Naive thymus-derived CD4-positive, alpha-beta T cell (primary cell): ENCODE data around the gene SPNS2. TPM values are rescaled to one million over a fixed set of nuclear protein-coding genes. Genes with fewer than 3 reads are reported as not detected.

Source experiments
- ATAC-seq: fragments of 150-1000 bp; cut with Tn5 transposase; 2 replicates; pipeline ENCODE4 v1.10.0; 2021; ENCODE audit warnings: mild to moderate bottlenecking, moderate library complexity
- CTCF ChIA-PET: fragments of 350-600 bp; sonication (Branson Sonifier 250); formaldehyde crosslinking; loops from one replicate; lab custom pipeline; 2021; ENCODE audit warnings: antibody characterized with exemption; lab: Charles Lee
- POLR2A ChIA-PET: fragments of 350-600 bp; sonication (Branson Sonifier 250); formaldehyde crosslinking; loops from one replicate; lab custom pipeline; 2021; ENCODE audit warnings: antibody characterized with exemption, inconsistent platforms; lab: Charles Lee
- DNase-seq, 9 donors: peaks; one replicate each; pipeline versions ENCODE4 v3.0.0 to v3.0.0-alpha.2; 2020 to 2022; ENCODE audit warnings: mixed read lengths in 1 of 9
- H3K27ac ChIP-seq: one replicate; pipeline ENCODE4 v1.7.0; 2013; ENCODE audit warnings: mild to moderate bottlenecking, low read depth, low read length, moderate library complexity
- H3K27me3 ChIP-seq, 2 donors: one replicate each; pipeline ENCODE4 v1.7.0; 2013; ENCODE audit warnings: low read length in 2 of 2, mild to moderate bottlenecking in 2 of 2, moderate library complexity in 2 of 2; ENCODE audit not compliant: control insufficient read depth in 2 of 2, insufficient read depth in 2 of 2
- H3K36me3 ChIP-seq, 3 experiments: 1 replicate in 2 of 3; 2 replicates in 1 of 3; pipeline ENCODE4 v1.7.0; 2013; ENCODE audit warnings: low read length in 3 of 3, mild to moderate bottlenecking in 3 of 3, moderate library complexity in 1 of 3; ENCODE audit not compliant: insufficient read depth in 3 of 3, control insufficient read depth in 2 of 3
- H3K4me1 ChIP-seq, 2 donors: one replicate each; pipeline ENCODE4 v1.7.0; 2013; ENCODE audit warnings: low read length in 2 of 2, mild to moderate bottlenecking in 2 of 2, moderate library complexity in 1 of 2; ENCODE audit not compliant: control insufficient read depth in 2 of 2, insufficient read depth in 2 of 2
- H3K4me3 ChIP-seq: 2 replicates; pipeline ENCODE4 v1.7.0; 2013; ENCODE audit warnings: mild to moderate bottlenecking, low read length
- H3K9me3 ChIP-seq, 3 experiments: 1 replicate in 2 of 3; 2 replicates in 1 of 3; pipeline ENCODE4 v1.7.0; 2013; ENCODE audit warnings: low read length in 3 of 3; ENCODE audit not compliant: control insufficient read depth in 2 of 3
- H3K27ac Mint-ChIP-seq, 9 donors: one replicate each; pipeline ENCODE4 v1.8.0; 2020 to 2022; ENCODE audit warnings: mixed read lengths in 9 of 9, mild to moderate bottlenecking in 8 of 9, moderate library complexity in 5 of 9, inconsistent platforms in 2 of 9
- H3K27me3 Mint-ChIP-seq, 5 donors: one replicate each; pipeline ENCODE4 v1.8.0; 2021 to 2022; ENCODE audit warnings: mixed read lengths in 5 of 5, mild to moderate bottlenecking in 1 of 5
- H3K36me3 Mint-ChIP-seq, 5 donors: one replicate each; pipeline ENCODE4 v1.8.0; 2020 to 2022; ENCODE audit warnings: mixed read lengths in 5 of 5, mild to moderate bottlenecking in 3 of 5, inconsistent platforms in 1 of 5
- H3K4me1 Mint-ChIP-seq, 7 donors: one replicate each; pipeline ENCODE4 v1.8.0; 2020 to 2022; ENCODE audit warnings: mixed read lengths in 7 of 7, mild to moderate bottlenecking in 3 of 7, inconsistent platforms in 1 of 7
- H3K4me3 Mint-ChIP-seq, 10 donors: one replicate each; pipeline ENCODE4 v1.8.0; 2020 to 2022; ENCODE audit warnings: mild to moderate bottlenecking in 10 of 10, mixed read lengths in 10 of 10, moderate library complexity in 6 of 10, inconsistent platforms in 2 of 10
- H3K9me3 Mint-ChIP-seq, 11 donors: one replicate each; pipeline ENCODE4 v1.8.0; 2020 to 2022; ENCODE audit warnings: mixed read lengths in 11 of 11, mild to moderate bottlenecking in 4 of 11, inconsistent platforms in 1 of 11, moderate library complexity in 1 of 11
- intact Hi-C, 2 donors: fragments of 100-400 bp; cut with micrococcal nuclease; formaldehyde crosslinking; loops; one replicate each; pipeline ENCODE4 v1.15.1; 2023
- polyA plus RNA-seq, 2 donors: library from polyadenylated mRNA; unstranded; fragments of 300-500 nt; fragmentation: Illumina TruSeq; gene quantifications; one replicate each; pipeline ENCODE4 v1.2.3, GENCODE V29; 2021
- total RNA-seq, 6 experiments: library from RNA in 5 of 6; stranded (reverse) in 5 of 6; gene quantifications; 1 replicate in 5 of 6; 2 replicates in 1 of 6; pipeline ENCODE4 v1.2.3 and lab custom pipeline; 2021 to 2026

Gene SPNS2
- total and polyA plus RNA-seq, 7 experiments from 2014 or later, result 0.19 to 0.56 (median 0.50) TPM; not detected in 3

DNA sequence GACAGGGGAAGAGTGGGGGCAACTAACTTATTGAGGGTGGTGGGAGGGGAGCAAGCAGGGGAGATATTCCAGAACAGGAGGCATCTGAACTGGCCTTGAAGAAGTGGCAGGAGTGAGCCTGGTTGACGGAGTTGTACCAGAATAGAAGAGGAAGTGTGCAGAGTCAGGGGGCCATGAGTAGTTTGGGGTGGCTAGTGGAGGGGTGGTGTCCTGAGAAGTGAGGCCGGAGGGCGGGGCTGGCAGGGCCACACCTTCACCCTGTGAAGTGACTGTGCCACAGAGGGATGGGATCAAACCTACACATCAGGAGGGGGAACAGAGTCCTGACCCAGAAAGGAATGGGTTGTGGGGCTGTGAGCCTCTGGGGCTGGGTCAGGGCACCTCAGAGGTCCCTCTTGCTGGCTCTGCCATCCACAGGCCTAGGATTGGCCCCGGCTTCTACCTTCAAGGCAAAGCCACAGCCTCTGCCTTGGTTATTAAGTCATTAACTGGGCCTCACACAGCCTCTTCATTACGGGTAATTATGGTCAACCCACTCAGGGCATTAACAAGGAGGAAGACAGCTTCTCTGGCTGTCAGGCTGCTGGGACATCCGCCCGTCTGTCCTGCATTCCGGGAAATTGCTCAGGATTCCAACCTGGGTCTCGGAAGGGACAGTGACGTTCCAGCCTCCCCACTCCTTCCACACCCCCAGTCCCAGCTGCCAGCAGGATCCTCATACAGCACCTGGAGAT, 12.7 kb downstream of the SPNS2 start:
- no peak for DNase-seq
- H3K27me3 ChIP-seq, result no peaks in the 10 kb centered on the region
- H3K36me3 ChIP-seq, result no peaks in the 10 kb centered on the region
- peak; percentile 32 for ATAC-seq
- no peaks in the 10 kb centered on the region for H3K9me3 ChIP-seq
- intact Hi-C loops, result no loop called here
- H3K4me3 Mint-ChIP-seq, result no peak overlapping the region
- H3K4me1 ChIP-seq, result peaks cover 6 to 10% of the 10 kb centered on the region in 2 donors
- H3K4me3 ChIP-seq, result no peak overlapping the region
- H3K27ac ChIP-seq, result no peak overlapping the region
- ChIA-PET CTCF (no interaction called here), POLR2A (interaction anchor here (0.9 kb wide), 1 partner anchor 17 kb away, joined by 6 read pairs; no protein-coding TSS in a partner anchor)
- peaks cover 13 to 23% (median 19%) of the 10 kb centered on the region in 7 donors for H3K4me1 Mint-ChIP-seq
- H3K27ac Mint-ChIP-seq, result peak overlapping the region in 2 of 9 donors; percentile 19 to 28
- peaks cover 0 to 5% (median 0%) of the 10 kb centered on the region in 5 donors for H3K27me3 Mint-ChIP-seq
- H3K36me3 Mint-ChIP-seq, result no peaks in the 10 kb centered on the region
- no peaks in the 10 kb centered on the region for H3K9me3 Mint-ChIP-seq

DNA sequence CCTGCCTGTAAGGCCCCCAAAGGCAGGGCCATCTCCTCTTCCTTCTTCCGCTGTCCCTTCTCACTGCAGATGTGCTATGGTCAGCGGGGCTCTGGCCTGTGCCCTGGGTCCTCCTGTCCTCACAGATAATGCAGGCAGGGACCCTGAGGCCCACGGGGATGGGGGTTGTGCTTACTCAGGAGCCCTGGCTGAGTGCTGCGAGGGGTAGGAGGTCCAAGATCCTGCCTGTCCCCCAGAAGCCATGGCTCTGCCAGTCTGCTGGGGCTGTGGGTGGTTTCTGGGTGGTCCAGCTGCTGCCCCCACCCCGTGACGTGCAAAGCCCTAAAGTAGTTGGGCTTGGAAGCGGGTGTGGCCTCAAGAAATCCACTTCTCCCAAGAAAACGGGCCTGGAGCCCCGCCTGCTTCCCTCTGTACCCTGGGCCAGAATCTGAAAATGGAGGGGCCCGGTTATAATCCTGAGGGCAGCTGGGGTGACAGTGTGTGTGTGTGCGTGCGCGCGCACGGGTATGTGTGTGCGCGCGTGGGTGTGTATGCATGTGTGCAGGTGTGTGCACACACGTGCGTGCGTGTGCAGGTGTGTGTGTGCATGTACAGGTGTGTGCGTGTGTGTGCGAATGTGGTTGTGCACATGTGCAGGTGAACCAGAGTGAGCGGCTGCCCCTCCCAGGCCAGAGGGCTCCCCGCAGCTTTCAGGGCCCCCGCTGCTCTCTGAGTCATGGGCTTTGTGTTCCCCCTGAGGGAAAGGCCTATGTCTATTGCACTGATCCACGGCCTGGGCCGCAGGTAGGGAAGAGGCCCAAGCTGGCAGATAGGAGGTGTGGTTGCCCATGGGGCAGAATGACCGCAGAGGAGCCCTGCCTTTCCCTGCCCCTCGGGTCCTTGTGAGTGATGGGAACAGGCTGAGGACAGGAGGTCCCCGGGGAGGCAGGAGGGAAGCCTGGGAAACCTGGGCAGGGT, 13.8 kb downstream of the SPNS2 start:
- no peaks in the 10 kb centered on the region for H3K27me3 ChIP-seq
- POLR2A ChIA-PET, result no interaction called here
- no peak overlapping the region for H3K27ac ChIP-seq
- peaks cover 6 to 10% of the 10 kb centered on the region in 2 donors for H3K4me1 ChIP-seq
- intact Hi-C loops, result no loop called here
- Mint-ChIP-seq H3K9me3 (no peaks in the 10 kb centered on the region), H3K36me3 (no peaks in the 10 kb centered on the region), H3K4me3 (no peak overlapping the region), H3K27me3 (peaks cover 0 to 5% (median 0%) of the 10 kb centered on the region in 5 donors), H3K27ac (no peak overlapping the region), H3K4me1 (peaks cover 13 to 23% (median 19%) of the 10 kb centered on the region in 7 donors)
- ATAC-seq, result no peak
- H3K9me3 ChIP-seq, result no peaks in the 10 kb centered on the region
- no peak for DNase-seq
- CTCF ChIA-PET, result no interaction called here
- H3K36me3 ChIP-seq, result no peaks in the 10 kb centered on the region
- no peak overlapping the region for H3K4me3 ChIP-seq

DNA sequence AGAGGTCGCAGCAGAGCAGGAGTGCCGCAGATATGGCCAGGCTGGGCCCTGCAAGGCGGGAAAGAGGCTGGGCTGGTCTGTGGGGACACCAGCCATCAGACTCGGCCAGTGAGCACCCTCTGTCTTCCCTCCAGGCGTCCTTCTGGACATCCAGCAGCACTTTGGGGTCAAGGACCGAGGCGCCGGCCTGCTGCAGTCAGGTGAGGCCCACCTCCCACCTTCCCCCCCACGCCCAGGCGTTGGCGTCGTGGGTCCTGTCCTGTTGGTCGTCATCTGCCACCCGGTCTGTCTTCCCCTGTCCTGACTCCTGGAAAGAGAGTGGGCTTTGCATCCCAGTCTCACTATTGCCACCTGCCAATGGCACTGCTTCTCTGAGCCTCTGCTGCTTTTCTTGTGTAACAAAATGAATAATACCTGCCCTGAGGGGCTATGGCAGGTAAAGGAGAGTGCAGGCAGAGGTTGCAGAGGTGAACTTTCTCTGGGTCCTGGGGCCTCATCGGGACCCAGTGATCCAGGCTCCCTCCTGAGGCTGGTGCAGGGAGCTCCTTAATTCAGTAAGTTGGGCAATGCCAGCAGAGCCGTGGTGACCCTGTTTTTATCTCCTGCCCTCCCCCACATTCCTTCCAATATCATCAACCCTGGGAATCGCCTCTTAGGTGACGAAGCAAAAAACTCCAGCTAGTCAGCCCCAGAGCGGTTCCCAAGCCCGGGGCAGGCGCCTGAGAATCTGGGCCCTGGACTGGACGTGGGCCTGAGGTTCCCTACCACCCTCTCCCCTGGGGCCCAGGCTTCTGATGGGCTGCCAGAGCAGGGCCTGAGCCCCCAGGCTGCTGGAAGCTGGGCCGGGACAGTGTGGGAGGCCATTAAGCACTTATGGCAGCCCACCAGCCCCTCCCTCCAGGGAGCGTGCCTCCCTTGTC, 14.7 kb downstream of the SPNS2 start:
- H3K4me3 ChIP-seq, result no peak overlapping the region
- peaks cover 0 to 5% (median 0%) of the 10 kb centered on the region in 5 donors for H3K27me3 Mint-ChIP-seq
- ChIA-PET CTCF (interaction anchor here (0.6 kb wide), 1 partner anchor 165 kb away, joined by 4 read pairs; no protein-coding TSS in a partner anchor), POLR2A (no interaction called here)
- peaks cover 6 to 10% of the 10 kb centered on the region in 2 donors for H3K4me1 ChIP-seq
- H3K36me3 Mint-ChIP-seq, result peaks cover 0 to 2% (median 0%) of the 10 kb centered on the region in 5 donors
- H3K9me3 ChIP-seq, result no peaks in the 10 kb centered on the region
- H3K27ac ChIP-seq, result no peak overlapping the region
- no peaks in the 10 kb centered on the region for H3K27me3 ChIP-seq
- H3K27ac Mint-ChIP-seq, result no peak overlapping the region
- no peak overlapping the region for H3K4me3 Mint-ChIP-seq
- ATAC-seq (no peak), DNase-seq (no peak)
- H3K4me1 Mint-ChIP-seq, result peaks cover 13 to 21% (median 16%) of the 10 kb centered on the region in 7 donors
- H3K9me3 Mint-ChIP-seq, result no peaks in the 10 kb centered on the region
- intact Hi-C loops, result no loop called here
- H3K36me3 ChIP-seq, result no peaks in the 10 kb centered on the region

DNA sequence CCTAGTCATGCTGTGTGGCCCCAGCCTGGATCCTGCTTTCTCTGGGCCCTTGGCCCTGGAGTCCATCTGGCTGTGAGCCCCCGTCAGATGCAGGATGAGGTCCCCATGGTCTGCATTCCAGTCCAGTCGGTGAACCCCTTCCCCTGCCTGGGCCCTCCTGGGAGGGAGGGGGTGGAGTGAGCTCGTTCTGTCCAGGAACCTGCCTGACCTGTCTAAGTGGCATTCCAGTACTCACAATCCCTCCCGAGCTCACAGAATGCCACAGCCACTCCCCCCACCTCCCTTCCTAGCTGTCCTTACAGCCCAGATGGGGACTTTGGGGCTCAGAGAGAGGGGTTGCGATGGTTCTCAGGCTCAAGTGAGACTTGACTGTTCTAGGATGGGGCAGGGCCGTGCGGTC, 15.5 kb downstream of the SPNS2 start:
- H3K4me3 ChIP-seq, result no peak overlapping the region
- DNase-seq (no peak), ATAC-seq (no peak)
- no peaks in the 10 kb centered on the region for H3K36me3 ChIP-seq
- Mint-ChIP-seq H3K4me1 (peaks cover 6 to 13% (median 10%) of the 10 kb centered on the region in 7 donors), H3K27ac (no peak overlapping the region), H3K36me3 (peaks cover 0 to 2% (median 0%) of the 10 kb centered on the region in 5 donors), H3K9me3 (no peaks in the 10 kb centered on the region), H3K27me3 (peaks cover 0 to 5% (median 0%) of the 10 kb centered on the region in 5 donors), H3K4me3 (no peak overlapping the region)
- no peak overlapping the region for H3K27ac ChIP-seq
- H3K27me3 ChIP-seq, result no peaks in the 10 kb centered on the region
- no peaks in the 10 kb centered on the region for H3K9me3 ChIP-seq
- intact Hi-C loops, result no loop called here
- ChIA-PET POLR2A (no interaction called here), CTCF (interaction anchor here (0.6 kb wide), 1 partner anchor 166 kb away, joined by 4 read pairs; no protein-coding TSS in a partner anchor)
- peaks cover 2 to 4% of the 10 kb centered on the region in 2 donors for H3K4me1 ChIP-seq

DNA sequence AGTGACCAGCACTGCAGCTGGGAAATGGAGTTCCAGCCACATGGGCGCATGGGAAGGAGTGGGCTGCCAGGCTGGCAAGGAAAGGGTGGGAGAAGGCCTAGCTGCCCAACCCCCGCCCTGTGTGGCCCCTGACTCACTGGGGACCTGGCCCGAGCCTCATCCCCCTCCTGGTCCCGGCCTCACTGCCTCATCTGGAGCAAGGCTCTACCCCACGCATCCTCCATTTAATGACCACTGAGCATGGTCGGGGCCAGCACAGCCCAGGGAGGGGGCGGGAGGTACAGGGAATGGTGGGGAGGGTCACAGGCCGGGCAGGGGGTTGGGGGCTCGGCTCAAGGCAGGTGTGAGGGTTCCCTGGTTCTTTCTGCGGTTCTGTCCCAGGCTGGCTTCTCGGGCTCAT, 16.1 kb downstream of the SPNS2 start:
- H3K27ac Mint-ChIP-seq, result no peak overlapping the region

DNA sequence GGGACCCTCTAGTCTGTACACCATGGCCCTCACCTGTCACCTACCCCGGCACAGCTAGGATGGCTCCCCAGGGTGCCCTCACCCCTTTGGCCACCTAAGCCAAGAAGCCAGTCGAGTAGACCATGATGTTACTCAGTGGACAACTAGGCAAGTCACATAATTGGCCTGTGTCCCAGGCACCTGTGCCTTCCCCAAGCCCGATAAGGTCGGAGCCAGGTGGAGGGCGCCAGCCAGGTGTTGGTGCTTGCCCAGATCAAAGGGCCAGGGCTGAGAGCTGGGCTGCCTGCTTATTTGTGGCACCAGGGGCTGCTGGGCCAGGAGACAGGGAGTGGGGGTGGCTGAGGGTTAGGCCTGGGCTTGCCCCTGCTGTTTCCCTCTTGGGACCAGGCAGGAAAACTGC, 16.8 kb downstream of the SPNS2 start:
- DNase-seq, result no peak
- Mint-ChIP-seq H3K4me1 (peaks cover 0 to 8% (median 3%) of the 10 kb centered on the region in 7 donors), H3K27ac (no peak overlapping the region), H3K9me3 (no peaks in the 10 kb centered on the region), H3K27me3 (peaks cover 0 to 3% (median 0%) of the 10 kb centered on the region in 5 donors), H3K4me3 (no peak overlapping the region), H3K36me3 (peaks cover 0 to 2% (median 0%) of the 10 kb centered on the region in 5 donors)
- Histone ChIP-seq H3K4me1 (no peaks in the 10 kb centered on the region), H3K27me3 (no peaks in the 10 kb centered on the region), H3K36me3 (no peaks in the 10 kb centered on the region), H3K4me3 (no peak overlapping the region), H3K9me3 (no peaks in the 10 kb centered on the region), H3K27ac (no peak overlapping the region)
- intact Hi-C loops, result no loop called here
- ChIA-PET POLR2A (no interaction called here), CTCF (no interaction called here)
- no peak for ATAC-seq

More for the DNA sequence above, 16.1 kb downstream of the SPNS2 start:
- no peak for DNase-seq
- no peaks in the 10 kb centered on the region for H3K27me3 ChIP-seq
- peaks cover 0 to 2% (median 0%) of the 10 kb centered on the region in 5 donors for H3K36me3 Mint-ChIP-seq
- H3K9me3 ChIP-seq, result no peaks in the 10 kb centered on the region
- no peak overlapping the region for H3K4me3 Mint-ChIP-seq
- peaks cover 0 to 3% (median 0%) of the 10 kb centered on the region in 5 donors for H3K27me3 Mint-ChIP-seq
- no peaks in the 10 kb centered on the region for H3K36me3 ChIP-seq
- ChIA-PET CTCF (no interaction called here), POLR2A (no interaction called here)
- no peaks in the 10 kb centered on the region for H3K9me3 Mint-ChIP-seq
- no peak overlapping the region for H3K27ac ChIP-seq
- ATAC-seq, result no peak
- intact Hi-C loops, result no loop called here
- H3K4me1 Mint-ChIP-seq, result peaks cover under 1 to 7% (median 4%) of the 10 kb centered on the region in 7 donors
- H3K4me1 ChIP-seq, result no peaks in the 10 kb centered on the region
- H3K4me3 ChIP-seq, result no peak overlapping the region
